Measurements from ENCODE around the gene NANOS3.

Gene NANOS3

DNA sequence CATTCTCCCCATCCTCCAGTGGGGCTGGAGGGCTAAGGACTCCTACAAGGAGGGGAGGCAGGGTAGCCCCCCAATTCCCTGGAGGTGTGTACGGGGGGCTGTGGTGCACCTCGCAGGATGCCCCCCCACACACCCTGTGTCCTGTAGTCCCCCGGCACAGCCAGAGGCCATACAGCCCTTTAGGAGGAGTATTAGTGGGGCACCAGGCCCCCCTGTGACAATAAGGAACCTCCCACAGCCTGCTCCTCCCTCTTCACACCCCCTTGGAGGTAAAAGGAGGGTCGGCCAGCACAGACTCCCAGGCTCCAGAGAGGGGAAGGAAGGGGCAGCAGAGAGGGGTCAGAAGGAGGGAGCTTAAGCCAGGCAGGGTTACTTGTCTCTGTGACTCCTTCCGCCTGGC lies at the start of gene NANOS3:
Gene NANOS3 (plus strand): TSS at position 301 of the 400 bp plus-strand sequence. CDS start 115 bp downstream, outside the sequence.
- no peak for DNase-seq

DNA sequence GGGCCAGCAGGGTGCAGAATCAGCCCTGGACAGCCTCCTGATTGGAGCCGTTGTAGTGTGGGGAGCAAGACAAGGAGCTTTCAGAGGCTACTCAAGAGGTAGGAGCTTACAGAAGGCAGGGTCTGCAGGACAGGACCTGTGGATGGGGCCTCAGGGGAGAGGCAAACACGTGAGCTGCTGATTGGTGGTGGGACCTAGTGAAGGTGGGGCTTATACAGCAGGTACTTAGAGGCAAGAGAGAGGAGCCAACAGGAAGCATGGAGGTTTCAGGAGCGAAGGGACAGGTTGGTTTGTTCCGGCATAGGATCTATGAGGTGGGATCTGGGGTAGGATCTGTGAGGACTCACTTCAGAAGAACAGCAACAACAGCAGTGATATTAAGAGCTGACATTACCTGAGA lies 49.3 kb upstream of the NANOS3 start:
- DNase-seq: no peak

GRCh38 chr19:13830114-13830740 lies 46.7 kb upstream of the NANOS3 start:
- no peak for DNase-seq

- no peak for DNase-seq
Observed at GRCh38 chr19:13830741-13831536, 46.0 kb upstream of the NANOS3 start.

DNA sequence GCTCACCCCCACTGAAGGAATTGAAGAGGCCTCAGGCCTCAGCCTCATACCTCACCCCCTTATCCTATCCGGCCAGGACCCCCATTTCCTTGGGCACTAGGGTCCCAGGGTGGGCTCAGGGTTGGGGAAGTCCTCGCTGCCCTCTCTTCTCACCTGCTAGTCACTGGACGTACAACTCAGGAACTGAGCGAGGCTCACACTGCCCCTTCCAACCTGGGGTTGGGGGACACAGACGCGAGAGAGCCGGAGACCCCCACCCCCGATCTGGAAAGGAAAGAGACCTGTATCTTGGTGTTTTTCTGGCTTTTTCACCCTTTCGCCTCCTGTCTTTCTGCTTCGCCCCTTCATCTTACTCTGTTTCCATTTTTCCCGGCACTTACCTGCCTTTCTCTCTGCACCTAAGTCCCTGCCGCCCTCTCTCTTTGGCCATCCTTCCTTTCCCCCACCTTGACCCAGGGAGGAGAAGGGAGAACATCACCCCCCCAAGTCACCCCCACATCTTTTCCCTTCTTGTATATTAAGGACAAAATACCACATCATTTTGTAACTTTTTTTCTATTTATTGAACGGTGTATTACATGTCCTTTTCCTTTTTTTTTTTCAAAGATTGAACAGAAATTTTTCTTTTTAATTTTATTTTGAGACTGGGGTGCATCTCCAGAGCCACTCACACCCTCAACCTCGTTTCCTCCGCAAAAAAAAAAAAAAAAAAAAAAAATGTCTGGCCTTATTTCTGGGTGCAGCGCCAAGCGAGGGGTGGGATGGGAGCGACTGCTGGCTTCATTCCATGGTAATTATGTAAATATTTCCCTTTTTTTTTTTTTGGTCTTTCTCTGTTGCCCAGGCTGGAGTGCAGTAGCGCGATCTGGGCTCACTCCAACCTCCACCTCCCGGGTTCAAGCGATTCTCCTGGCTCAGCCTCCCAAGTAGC lies 45.1 kb upstream of the NANOS3 start:
- no peak for DNase-seq

GRCh38 chr19:13833330-13834243 lies 43.3 kb upstream of the NANOS3 start:
- DNase-seq: no peak

GRCh38 chr19:13834244-13835069 lies 42.5 kb upstream of the NANOS3 start:
- no peak for DNase-seq

DNA sequence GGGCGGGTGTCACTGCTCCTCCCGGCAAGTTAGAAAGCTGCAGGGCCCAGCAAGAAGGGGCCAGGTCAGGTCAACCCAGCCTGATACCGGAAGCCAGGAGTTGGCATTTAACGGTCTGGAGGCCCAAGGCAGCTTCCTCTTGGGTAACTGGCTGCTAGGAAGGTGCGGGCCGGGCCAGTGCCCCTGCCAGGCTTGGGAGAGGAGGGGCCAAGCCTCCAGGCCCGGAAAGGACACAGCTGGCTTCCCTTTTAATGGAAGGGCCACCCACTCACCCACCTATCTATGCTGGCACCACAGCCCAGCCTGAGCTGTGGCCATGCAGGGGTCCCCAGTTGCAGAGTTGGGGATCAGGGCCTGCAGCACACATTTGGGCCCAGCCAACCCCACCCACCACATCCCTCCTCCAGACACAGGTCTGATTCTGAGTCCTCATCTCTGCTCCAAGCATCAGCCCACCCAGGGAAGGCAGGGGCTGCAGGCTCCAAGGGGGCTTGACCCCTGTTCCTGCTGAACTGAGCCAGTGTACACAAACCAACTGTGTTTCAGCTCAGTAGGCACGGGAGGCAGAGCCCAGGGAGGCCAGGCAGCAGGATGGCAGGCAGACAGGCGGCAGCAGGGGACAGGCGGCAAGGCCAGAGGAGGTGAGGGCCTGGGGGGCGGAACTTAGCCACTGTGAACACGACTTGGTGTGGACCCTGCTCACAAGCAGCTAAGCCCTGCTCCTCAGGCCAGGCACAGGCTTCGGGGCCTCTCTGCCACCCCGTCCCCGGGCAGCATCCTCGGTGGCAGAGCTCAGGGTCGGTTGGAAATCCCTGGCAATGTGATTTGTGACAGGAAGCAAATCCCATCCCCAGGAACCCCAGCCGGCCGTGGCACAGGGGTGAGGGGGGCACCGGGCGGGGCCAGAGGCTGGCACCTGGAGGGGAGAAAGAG lies 40.9 kb upstream of the NANOS3 start:
- peak; percentile 75 for DNase-seq

- no peak for DNase-seq
Observed at GRCh38 chr19:13838435-13839129, 38.4 kb upstream of the NANOS3 start.

DNA sequence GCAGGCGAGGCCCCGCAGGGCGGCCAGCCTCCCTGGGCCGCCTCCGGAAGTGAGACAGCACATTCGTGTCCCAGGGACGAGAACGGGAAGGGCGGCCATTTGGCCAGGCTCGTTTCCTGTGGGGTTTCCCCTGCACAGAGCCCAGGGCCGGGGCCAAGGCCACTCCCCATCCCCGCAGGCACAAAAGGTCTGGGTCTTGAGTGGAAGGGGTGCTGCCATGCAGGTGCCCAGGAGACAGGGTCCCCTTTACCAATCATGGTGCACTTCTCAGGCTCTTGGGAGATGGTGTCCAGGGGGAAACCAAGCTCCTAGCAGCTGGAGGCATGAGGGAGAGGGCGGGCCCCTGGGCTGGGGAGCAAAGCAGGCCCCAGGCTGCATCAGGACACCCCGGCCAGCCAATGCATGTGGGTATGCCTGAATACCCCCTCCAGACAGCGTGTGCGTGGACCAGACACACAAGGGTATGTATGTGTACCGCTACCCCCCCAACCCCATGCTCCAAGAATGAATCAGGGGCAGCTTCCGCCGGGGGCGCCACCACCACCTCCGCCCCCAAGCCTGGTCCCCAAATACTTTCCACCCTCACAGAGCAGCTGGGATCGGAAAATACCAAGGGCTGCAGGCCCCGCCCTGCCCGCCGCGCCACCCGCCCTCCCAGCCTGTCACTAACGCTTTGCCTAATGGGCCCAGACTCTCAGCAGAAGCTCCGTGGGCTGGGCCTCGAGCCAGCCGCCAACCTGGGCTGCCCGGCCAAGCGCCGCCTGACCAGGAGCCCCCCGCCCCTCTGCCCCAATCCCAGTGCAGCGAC lies 37.6 kb upstream of the NANOS3 start:
- peak; percentile 93 for DNase-seq

DNA sequence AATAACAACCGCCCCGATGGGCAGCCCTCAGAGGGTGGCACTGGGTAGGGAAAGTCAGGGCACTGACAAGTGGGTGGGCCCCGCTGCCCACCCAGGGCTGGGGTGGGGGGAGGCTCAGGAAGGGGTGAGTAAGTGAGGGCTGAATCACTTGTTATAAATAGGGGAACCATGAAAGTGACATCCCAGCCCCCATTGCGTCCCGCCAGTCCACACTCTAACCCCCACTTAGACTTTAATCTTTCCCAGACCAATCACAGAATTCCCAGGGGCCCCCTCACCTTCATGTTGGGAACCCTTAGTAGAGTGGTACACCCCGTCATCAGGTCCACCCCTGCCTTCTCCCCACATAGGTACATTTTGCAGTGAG lies 37.0 kb upstream of the NANOS3 start:
- DNase-seq: peak; percentile 81

GRCh38 chr19:13840305-13841085 lies 36.4 kb upstream of the NANOS3 start:
- DNase-seq: no peak

GRCh38 chr19:13841086-13841961 lies 35.6 kb upstream of the NANOS3 start:
- DNase-seq: no peak

- no peak for DNase-seq
Observed at GRCh38 chr19:13841962-13842290, 35.0 kb upstream of the NANOS3 start.

GRCh38 chr19:13842291-13843103 lies 34.4 kb upstream of the NANOS3 start:
- peak; percentile 46 for DNase-seq

All from KG1 (cell line).